H1 (cell line): Measurements from ENCODE around the gene GCNA. TPM values are rescaled to one million over a fixed set of nuclear protein-coding genes. Genes with fewer than 3 reads are reported as not detected.

Experiments used
- CTCF ChIA-PET: fragments of 300-600 bp; sonication (Branson Sonifier 250); formaldehyde crosslinking; loops from one replicate; lab custom pipeline; 2021; ENCODE audit not compliant: partially characterized antibody; lab: Charles Lee
- POLR2A ChIA-PET: fragments of 300-600 bp; sonication (Branson Sonifier 250); formaldehyde crosslinking; loops from one replicate; lab custom pipeline; 2021; ENCODE audit warnings: inconsistent platforms; ENCODE audit not compliant: partially characterized antibody; lab: Charles Lee
- DNase-seq, 2 experiments: peaks; one replicate each; pipeline versions ENCODE4 v3.0.0 to v3.0.0-alpha.2; 2010 to 2022; ENCODE audit warnings: low spot score in 2 of 2, low read depth in 1 of 2, mixed read lengths in 1 of 2
- FAIRE-seq: peaks from 2 replicates; lab custom pipeline; 2011; peaks lifted over from hg19 to GRCh38; lab: Jason Lieb, UNC
- H2AFZ ChIP-seq: 2 replicates; pipeline ENCODE4 v1.8.1; 2012; ENCODE audit warnings: low read length, inconsistent platforms
- H2AK5ac ChIP-seq: 2 replicates; pipeline ENCODE4 v1.6.1; 2013; ENCODE audit warnings: low read depth, low read length
- H2BK120ac ChIP-seq: replicated peaks from 2 replicates; pipeline ENCODE3; 2013; ENCODE audit warnings: low read depth, low read length, inconsistent platforms
- H2BK12ac ChIP-seq: 2 replicates; pipeline ENCODE4 v1.6.1; 2013; ENCODE audit warnings: low read depth, low read length
- H2BK15ac ChIP-seq: 2 replicates; pipeline ENCODE4 v1.6.1; 2013; ENCODE audit warnings: low read length
- H2BK20ac ChIP-seq: 2 replicates; pipeline ENCODE4 v1.6.1; 2013; ENCODE audit warnings: low read length
- H2BK5ac ChIP-seq: 2 replicates; pipeline ENCODE4 v1.6.1; 2013; ENCODE audit warnings: low read depth, low read length
- H3K14ac ChIP-seq: 2 replicates; pipeline ENCODE4 v1.6.1; 2013; ENCODE audit warnings: inconsistent platforms; ENCODE audit not compliant: insufficient read length
- H3K18ac ChIP-seq: 2 replicates; pipeline ENCODE4 v1.6.1; 2013; ENCODE audit warnings: low read length; ENCODE audit errors: extremely low read depth
- H3K23ac ChIP-seq: 2 replicates; pipeline ENCODE4 v1.6.1; 2013; ENCODE audit warnings: inconsistent platforms; ENCODE audit not compliant: insufficient read length
- H3K23me2 ChIP-seq: 2 replicates; pipeline ENCODE4 v1.6.1; 2013; ENCODE audit warnings: low read depth, low read length
- H3K27ac ChIP-seq: 2 replicates; pipeline ENCODE4 v1.6.1; 2011; ENCODE audit warnings: low read depth, low read length, inconsistent platforms
- H3K27me3 ChIP-seq, 4 experiments: replicated peaks in 1 of 4; 1 replicate in 1 of 4; 2 replicates in 3 of 4; pipeline versions ENCODE4 v1.6.1 to v1.8.1; 2011 to 2013; ENCODE audit warnings: low read length in 3 of 4, mild to moderate bottlenecking in 3 of 4, inconsistent platforms in 2 of 4, mixed read lengths in 2 of 4, moderate library complexity in 1 of 4; ENCODE audit not compliant: control insufficient read depth in 3 of 4, insufficient read depth in 3 of 4; ENCODE audit errors: extremely low read depth in 1 of 4
- H3K36me3 ChIP-seq, 4 experiments: 2 replicates each; pipeline versions ENCODE4 v1.6.1 to v1.8.1; 2011 to 2013; ENCODE audit warnings: mild to moderate bottlenecking in 4 of 4, low read length in 3 of 4, moderate library complexity in 2 of 4, control low read depth in 1 of 4, inconsistent platforms in 1 of 4; ENCODE audit not compliant: insufficient read depth in 4 of 4, control insufficient read depth in 2 of 4
- H3K4ac ChIP-seq: replicated peaks from 2 replicates; pipeline ENCODE3; 2013; ENCODE audit warnings: low read length, low read depth, mixed read lengths, inconsistent platforms; ENCODE audit not compliant: insufficient read length
- H3K4me1 ChIP-seq, 4 experiments: replicated peaks in 1 of 4; 1 replicate in 1 of 4; 2 replicates in 3 of 4; pipeline versions ENCODE4 v1.6.1 to v1.8.1; 2011 to 2013; ENCODE audit warnings: low read length in 3 of 4, inconsistent platforms in 2 of 4, mixed read lengths in 1 of 4; ENCODE audit not compliant: insufficient read depth in 4 of 4, control insufficient read depth in 3 of 4
- H3K4me2 ChIP-seq, 2 experiments: 2 replicates each; pipeline versions ENCODE4 v1.6.1 to v1.8.1; 2011 to 2013; ENCODE audit warnings: low read depth in 2 of 2, low read length in 2 of 2, control low read depth in 1 of 2, inconsistent platforms in 1 of 2, mild to moderate bottlenecking in 1 of 2; ENCODE audit not compliant: insufficient read depth in 1 of 2
- H3K4me3 ChIP-seq, 4 experiments: fragments of 200-600, 300-600 bp in 1 of 4; sonication (generic), shearing (Covaris generic), sonication (Bioruptor Twin) in 1 of 4; 2 replicates each; pipeline versions ENCODE4 v1.5.1 to v1.8.1; 2011 to 2016; ENCODE audit warnings: low read length in 4 of 4, low read depth in 3 of 4, control low read depth in 2 of 4, inconsistent platforms in 2 of 4, mild to moderate bottlenecking in 2 of 4, mixed read lengths in 1 of 4, moderate library complexity in 1 of 4; ENCODE audit not compliant: insufficient read depth in 2 of 4; ENCODE audit errors: extremely low read depth in 1 of 4
- H3K56ac ChIP-seq: replicated peaks from 2 replicates; pipeline ENCODE3; 2013; ENCODE audit warnings: low read depth, mild to moderate bottlenecking, mixed read lengths, low read length, inconsistent platforms; ENCODE audit not compliant: insufficient read length
- H3K79me1 ChIP-seq: 2 replicates; pipeline ENCODE4 v1.6.1; 2013; ENCODE audit warnings: low read depth, low read length, control low read depth
- H3K79me2 ChIP-seq, 2 experiments: 2 replicates each; pipeline versions ENCODE4 v1.6.1 to v1.8.1; 2012 to 2013; ENCODE audit warnings: low read length in 2 of 2, mild to moderate bottlenecking in 2 of 2, inconsistent platforms in 1 of 2; ENCODE audit not compliant: insufficient read depth in 2 of 2, control insufficient read depth in 1 of 2
- H3K9ac ChIP-seq, 4 experiments: replicated peaks in 1 of 4; 1 replicate in 1 of 4; 2 replicates in 3 of 4; pipeline versions ENCODE4 v1.6.1 to v1.8.1; 2011 to 2013; ENCODE audit warnings: low read depth in 3 of 4, low read length in 3 of 4, control low read depth in 2 of 4, mild to moderate bottlenecking in 2 of 4, moderate library complexity in 2 of 4, inconsistent platforms in 1 of 4; ENCODE audit errors: extremely low read depth in 1 of 4
- H3K9me3 ChIP-seq, 2 experiments: 2 replicates each; pipeline versions ENCODE4 v1.6.1 to v1.8.1; 2012 to 2013; ENCODE audit warnings: mild to moderate bottlenecking in 2 of 2, moderate library complexity in 2 of 2, control low read depth in 1 of 2, inconsistent platforms in 1 of 2, low read depth in 1 of 2, low read length in 1 of 2, mixed read lengths in 1 of 2; ENCODE audit not compliant: insufficient read depth in 2 of 2
- H4K20me1 ChIP-seq, 2 experiments: replicated peaks in 1 of 2; 2 replicates each; pipeline versions ENCODE3 to v1.8.1; 2011 to 2013; ENCODE audit warnings: inconsistent platforms in 2 of 2, low read length in 2 of 2, mild to moderate bottlenecking in 1 of 2; ENCODE audit not compliant: insufficient read depth in 2 of 2, control insufficient read depth in 1 of 2
- H4K5ac ChIP-seq: 2 replicates; pipeline ENCODE4 v1.6.1; 2013; ENCODE audit warnings: low read length, low read depth, mixed read lengths, inconsistent platforms; ENCODE audit not compliant: insufficient read length
- H4K8ac ChIP-seq: 2 replicates; pipeline ENCODE4 v1.8.0; 2013; ENCODE audit warnings: mild to moderate bottlenecking, moderate library complexity, low read length, inconsistent platforms; ENCODE audit not compliant: insufficient read depth; ENCODE audit errors: extremely low read depth
- H4K91ac ChIP-seq: replicated peaks from 2 replicates; pipeline ENCODE3; 2013; ENCODE audit warnings: low read length, mixed read lengths, inconsistent platforms; ENCODE audit not compliant: insufficient read length
- ATF2 ChIP-seq: IDR thresholded peaks from 2 replicates; pipeline ENCODE4 v1.6.1; 2012; ENCODE audit warnings: low read length, inconsistent platforms
- CBX5 ChIP-seq: fragments of 300-800, 300-1000 bp; sonication (generic); IDR thresholded peaks from 2 replicates; pipeline ENCODE4 v1.7.1; 2016; ENCODE audit warnings: antibody characterized with exemption, low read length, low read depth
- EZH2 ChIP-seq: fragments of 200-600 bp; sonication (generic); IDR thresholded peaks from 2 replicates; pipeline ENCODE4 v1.7.1; 2012; ENCODE audit warnings: low read depth, mild to moderate bottlenecking, moderate library complexity, low read length, inconsistent platforms; ENCODE audit not compliant: severe bottlenecking
- KDM4A ChIP-seq: IDR thresholded peaks from one replicate; pipeline ENCODE4 v1.7.1; 2012; ENCODE audit warnings: low read depth, mild to moderate bottlenecking, moderate library complexity, low read length, inconsistent platforms; ENCODE audit not compliant: severe bottlenecking
- MAX ChIP-seq: IDR thresholded peaks from 2 replicates; pipeline ENCODE4 v1.6.1; 2012; ENCODE audit warnings: inconsistent platforms
- SAP30 ChIP-seq: fragments of 300-600 bp; sonication (generic); IDR thresholded peaks from 2 replicates; pipeline ENCODE4 v1.7.1; 2012; ENCODE audit warnings: low read length, moderate library complexity, mild to moderate bottlenecking, inconsistent platforms; ENCODE audit not compliant: insufficient read depth, insufficient replicate concordance
- SRF ChIP-seq: IDR thresholded peaks from 2 replicates; pipeline ENCODE4 v1.6.1; 2011; ENCODE audit warnings: mild to moderate bottlenecking, low read depth, low read length, moderate library complexity
- TBP ChIP-seq: IDR thresholded peaks from 2 replicates; pipeline ENCODE4 v1.6.1; 2011; ENCODE audit warnings: low read depth, low read length, improper control_type of control experiment
- USF2 ChIP-seq: IDR thresholded peaks from 2 replicates; pipeline ENCODE4 v1.6.1; 2011; ENCODE audit warnings: low read length, improper control_type of control experiment
- WGBS, 2 experiments: shearing (Covaris generic) in 1 of 2; methylation state at CpG; one replicate each; pipeline versions ENCODE4 v1.1.6 to v1.1.7; 2013 to 2015; ENCODE audit warnings: low lambda C conversion rate in 2 of 2, mixed read lengths in 2 of 2, inconsistent platforms in 1 of 2, low coverage in 1 of 2, missing lambda C conversion rate in 1 of 2; ENCODE audit not compliant: insufficient replicate concordance in 2 of 2, insufficient coverage in 1 of 2, insufficient read length in 1 of 2; ENCODE audit errors: extremely low coverage in 1 of 2, missing lambda C conversion rate in 1 of 2; 5-methylcytosine and 5-hydroxymethylcytosine counted together
- polyA plus RNA-seq, 7 experiments: library from polyadenylated mRNA; depleted of rRNA in 3 of 7; stranded (reverse) in 5 of 7; unstranded in 2 of 7; fragments of >200 nt in 5 of 7; fragments of 200-250 nt in 2 of 7; gene quantifications; 1 replicate in 5 of 7; 2 replicates in 1 of 7; 4 replicates in 1 of 7; pipeline versions ENCODE4 v1.2.1 to v1.2.3, GENCODE V29; 2011 to 2013; ENCODE audit warnings: missing spikeins in 2 of 7, mixed read lengths in 2 of 7
- total RNA-seq: library from RNA; stranded (reverse); fragmentation: NEBNext Ultra II Directional; extraction: Animal tissue kit (Norgen Biotek cat#: 25700); gene quantifications from 2 replicates; pipeline ENCODE4 v1.2.1, GENCODE V29; 2021

The GCNA gene
- total and polyA plus RNA-seq, 2 of the 8 experiments (the other 6 are each of a cell fraction or from before 2014, with no cell fraction given), result 0.41 to 0.95 TPM

GRCh38 chrX:71606536-71607216 is 28.4 kb downstream of the GCNA start:
- H2BK120ac ChIP-seq, result no peak overlapping the region
- H3K56ac ChIP-seq, result no peak overlapping the region
- H4K5ac ChIP-seq, result no peak overlapping the region
- no peak overlapping the region for H4K91ac ChIP-seq
- H3K4me3 ChIP-seq, result no peak overlapping the region
- no peak overlapping the region for H3K4ac ChIP-seq
- H3K79me2 ChIP-seq, result no peaks in the 10 kb centered on the region
- H3K14ac ChIP-seq, result no peak overlapping the region
- no peaks in the 10 kb centered on the region for H4K20me1 ChIP-seq
- no peak overlapping the region for H3K18ac ChIP-seq
- FAIRE-seq (no peak), DNase-seq (no peak)
- H4K8ac ChIP-seq, result no peak overlapping the region
- H2BK15ac ChIP-seq, result no peak overlapping the region
- ChIA-PET POLR2A (interaction anchor here (1.2 kb wide), 1 partner anchor 22 kb away, joined by 4 read pairs; no protein-coding TSS in a partner anchor), CTCF (interaction anchor here (2.0 to 2.6 kb wide), 2 partner anchors 16 to 43 kb away, joined by 5 to 8 read pairs; no protein-coding TSS in a partner anchor)
- H3K27me3 ChIP-seq, result no peaks in the 10 kb centered on the region
- peaks cover 0 to 12% (median 1%) of the 10 kb centered on the region in 4 experiments; a peak in 3 of 8 replicates for H3K36me3 ChIP-seq
- H2BK20ac ChIP-seq, result no peak overlapping the region
- H3K27ac ChIP-seq, result no peak overlapping the region
- 94% methylated on average over 9 of the region's 9 CpGs; no CpG with 5 or more reads in 1 of the 2 experiments for WGBS, 2 experiments
- no peak overlapping the region for H2BK5ac ChIP-seq
- H3K9ac ChIP-seq, result no peak overlapping the region
- H2AFZ ChIP-seq, result no peak overlapping the region
- no peaks in the 10 kb centered on the region for H3K9me3 ChIP-seq
- no peak overlapping the region for H3K4me2 ChIP-seq
- H2BK12ac ChIP-seq, result no peak overlapping the region
- no peaks in the 10 kb centered on the region for H3K4me1 ChIP-seq
- H3K23ac ChIP-seq, result no peak overlapping the region
- H3K23me2 ChIP-seq, result no peaks in the 10 kb centered on the region
- no peak overlapping the region for H2AK5ac ChIP-seq
- H3K79me1 ChIP-seq, result no peaks in the 10 kb centered on the region
- no peak for TF ChIP-seq MAX
- TF ChIP-seq EZH2, result no peak
- TF ChIP-seq KDM4A, result no peak
- TF ChIP-seq SAP30, result no peak
- no peak for TF ChIP-seq USF2
- TF ChIP-seq CBX5, result no peak
- TF ChIP-seq TBP, result no peak
- no peak for TF ChIP-seq SRF
- TF ChIP-seq ATF2, result no peak
